Heart left ventricle (tissue), 16 donors: ENCODE data around the gene HFM1. TPM values are rescaled to one million over a fixed set of nuclear protein-coding genes. Genes with fewer than 3 reads are reported as not detected.

Experiments
- ATAC-seq, 4 donors: fragments of 200-7000 bp; cut with Tn5 transposase; one replicate each; pipeline ENCODE4 v1.9.1; 2020 to 2022; ENCODE audit warnings: moderate library complexity in 4 of 4, mild to moderate bottlenecking in 3 of 4, moderate number of reproducible peaks in 1 of 4
- DNase-seq, 5 donors: peaks; one replicate each; pipeline ENCODE4 v3.0.0-alpha.2; 2020
- H3K27ac ChIP-seq, 12 donors: fragments of 200-600 bp; sonication (generic) in 4 of 12; one replicate each; pipeline versions ENCODE4 v1.5.0 to v1.8.0; 2016 to 2022; ENCODE audit warnings: mild to moderate bottlenecking in 2 of 12
- H3K27me3 ChIP-seq, 9 donors: fragments of 200-600 bp; sonication (generic) in 2 of 9; one replicate each; pipeline versions ENCODE4 v1.5.1 to v1.8.0; 2016 to 2022; ENCODE audit warnings: mild to moderate bottlenecking in 3 of 9
- H3K36me3 ChIP-seq, 9 donors: fragments of 200-600 bp; sonication (generic) in 2 of 9; one replicate each; pipeline versions ENCODE4 v1.5.0 to v1.8.0; 2018 to 2022; ENCODE audit warnings: mild to moderate bottlenecking in 2 of 9
- H3K4me1 ChIP-seq, 12 donors: fragments of 200-600 bp; sonication (generic) in 4 of 12; one replicate each; pipeline versions ENCODE4 v1.5.0 to v1.8.0; 2016 to 2022; ENCODE audit warnings: mild to moderate bottlenecking in 3 of 12
- H3K4me3 ChIP-seq, 12 donors: fragments of 200-600 bp; sonication (generic) in 4 of 12; one replicate each; pipeline versions ENCODE4 v1.5.0 to v1.8.0; 2017 to 2022; ENCODE audit warnings: mild to moderate bottlenecking in 9 of 12, moderate library complexity in 4 of 12
- H3K9me3 ChIP-seq, 12 donors: fragments of 200-600 bp; sonication (generic) in 4 of 12; one replicate each; pipeline versions ENCODE4 v1.5.0 to v1.8.0; 2016 to 2022; ENCODE audit warnings: mild to moderate bottlenecking in 1 of 12
- CTCF ChIP-seq, 12 donors: fragments of 200-600 bp; sonication (generic) in 4 of 12; IDR thresholded peaks; one replicate each; pipeline versions ENCODE4 v1.5.0 to v1.8.0; 2018 to 2022; ENCODE audit warnings: antibody characterized with exemption in 12 of 12, mild to moderate bottlenecking in 5 of 12
- POLR2A ChIP-seq, 2 donors: fragments of 450-650 bp; IDR thresholded peaks; one replicate each; pipeline ENCODE4 v1.6.1; 2017; ENCODE audit warnings: antibody characterized with exemption in 2 of 2, mild to moderate bottlenecking in 2 of 2, moderate library complexity in 2 of 2
- WGBS, 4 donors: extraction: QIAGEN DNeasy Blood & Tissue Kit in 2 of 4; methylation state at CpG; one replicate each; pipeline versions ENCODE4 v1.1.5 to v1.1.7; 2013 to 2018; 5-methylcytosine and 5-hydroxymethylcytosine counted together
- intact Hi-C, 10 donors: fragments of 100-400 bp; cut with DNase I; formaldehyde crosslinking; loops; one replicate each; pipeline versions ENCODE4 v1.11.1 to v1.14.2; 2022
- polyA plus RNA-seq, 2 donors: library from polyadenylated mRNA; stranded (reverse); fragments of 200-250 nt; gene quantifications; one replicate each; pipeline ENCODE4 v1.2.3, GENCODE V29; 2013
- total RNA-seq, 9 donors: library from RNA; depleted of rRNA in 2 of 9; stranded (reverse); fragments of >200 nt in 2 of 9; fragmentation: NEBNext Ultra II Directional in 3 of 9; extraction: Animal tissue kit (Norgen Biotek cat#: 25700) in 3 of 9; gene quantifications; one replicate each; pipeline versions ENCODE4 v1.1.0 to v1.2.4, GENCODE V29; 2016 to 2023
- donor health status: ischemic (EF 13 %, LVEDD 7.1; RV severe dilation, severe dysfunction).
- donor health status: healthy with polysubstance abuse.
- donor health status: DM: no; HTN: yes; CAD: no.
- donor health status: DM: no; HTN: no; CAD: no.
- donor health status: ischemic (EF 25% LVEDD 6.9; RV normal size, moderate dysfunction).
- donor health status: ischemic (EF 25% LVEDD 5.7; RV mildly dilated, moderate dysfunction).
- donor health status: healthy.
- donor health status: DM: yes; HTN: yes; CAD: no.
- donor health status: ischemic (EF 35%, LVEDD 5.7; RV mildly dilated, moderate dysfunction).
- donor health status: nonischemic (EF 11% LVEDD 7.7; RV severe dilation, severe dysfunction).
- donor health status: DM: yes; HTN: yes; CAD: no.
- donor health status: PGD.
- donor health status: ischemic (EF 29% LVEDD 5.4; RV normal size, mild dysfunction).
- donor health status: nonischemic (EF 23%, LVEDD 6.1; RV moderate dilation, normal function).

The HFM1 gene
- total and polyA plus RNA-seq, 11 donors: 0.17 to 5.8 (median 2.3) TPM

- ATAC-seq (no peak), DNase-seq (no peak)
- Histone ChIP-seq H3K36me3 (no peaks in the 10 kb centered on the region), H3K27ac (no peak overlapping the region), H3K27me3 (no peaks in the 10 kb centered on the region), H3K9me3 (no peaks in the 10 kb centered on the region), H3K4me3 (no peak overlapping the region), H3K4me1 (no peaks in the 10 kb centered on the region)
- 89 to 95% (median 93%) methylated on average over 4 of the region's 4 CpGs for WGBS, 4 donors
- intact Hi-C loops: no loop called here
- TF ChIP-seq POLR2A (IDR thresholded peaks at IDR 0.05): no peak
- TF ChIP-seq CTCF (IDR thresholded peaks at IDR 0.05): no peak
Measured at GRCh38 chr1:91221017-91221416, 183.6 kb downstream of the HFM1 start.

GRCh38 chr1:91217911-91218310 lies 186.7 kb downstream of the HFM1 start:
- ATAC-seq: no peak
- TF ChIP-seq CTCF (IDR thresholded peaks at IDR 0.05): no peak
- TF ChIP-seq POLR2A (IDR thresholded peaks at IDR 0.05): no peak
- no peaks in the 10 kb centered on the region for H3K36me3 ChIP-seq
- H3K4me1 ChIP-seq: no peaks in the 10 kb centered on the region
- no peaks in the 10 kb centered on the region for H3K9me3 ChIP-seq
- intact Hi-C loops: no loop called here
- H3K4me3 ChIP-seq: no peak overlapping the region
- DNase-seq: no peak
- WGBS, 4 donors: 75 to 90% (median 86%) methylated on average over 8 of the region's 8 CpGs
- no peak overlapping the region for H3K27ac ChIP-seq
- H3K27me3 ChIP-seq: no peaks in the 10 kb centered on the region

Other genes with a start within 250 kb of the HFM1 start
- 1 to 10 TPM in 4 of 9 donors, under 1 TPM in 5; 0.36 to 6.3 (median 0.97) TPM for gene CDC7, start 96.0 kb upstream of the HFM1 start, total RNA-seq
- 1 to 10 TPM in 1 of 2 donors, under 1 TPM in 1; 0.30 to 1.2 TPM for gene CDC7, start 96.0 kb upstream of the HFM1 start, polyA plus RNA-seq